GM12892 (cell line): Measurements from ENCODE around the gene LSR.

ENCODE experiments used
- POLR2A ChIP-seq: IDR thresholded peaks from 2 replicates; pipeline ENCODE4 v1.6.1; 2011; ENCODE audit warnings: low read depth, low read length, control low read depth
- POLR2AphosphoS5 ChIP-seq: IDR thresholded peaks from 2 replicates; pipeline ENCODE4 v1.6.1; 2011; ENCODE audit warnings: low read depth, low read length, control low read depth

- no peak for TF ChIP-seq POLR2A
- TF ChIP-seq POLR2AphosphoS5, result no peak
Measured at GRCh38 chr19:35236638-35237400, 12.0 kb upstream of the LSR start.
